Esophagus squamous epithelium (tissue), 5 donors: ENCODE measurements around the gene GAS2L2. TPM values are rescaled to one million over a fixed set of nuclear protein-coding genes. Genes with fewer than 3 reads are reported as not detected.

Experiments
- DNase-seq: peaks from one replicate; lab custom pipeline; 2025; lab: John Stamatoyannopoulos, UW
- H3K27ac ChIP-seq, 4 donors: fragments of 200-600 bp; sonication (generic); one replicate each; pipeline ENCODE4 v1.5.1; 2016 to 2019; ENCODE audit warnings: mild to moderate bottlenecking in 1 of 4
- H3K27me3 ChIP-seq, 4 donors: fragments of 200-600 bp; sonication (generic); 1 replicate in 3 of 4; 2 replicates in 1 of 4; pipeline versions ENCODE4 v1.5.1 to v1.6.0; 2017 to 2021; ENCODE audit warnings: antibody characterized with exemption in 1 of 4
- H3K36me3 ChIP-seq, 3 donors: fragments of 200-600 bp; sonication (generic); one replicate each; pipeline ENCODE4 v1.5.1; 2016 to 2019
- H3K4me1 ChIP-seq, 3 donors: fragments of 200-600 bp; sonication (generic); one replicate each; pipeline ENCODE4 v1.5.1; 2017 to 2019
- H3K4me3 ChIP-seq, 4 donors: fragments of 200-600 bp; sonication (generic); 1 replicate in 3 of 4; 2 replicates in 1 of 4; pipeline ENCODE4 v1.5.1; 2016 to 2019; ENCODE audit warnings: mild to moderate bottlenecking in 2 of 4, moderate library complexity in 1 of 4
- H3K9me3 ChIP-seq, 3 donors: fragments of 200-600 bp; sonication (generic); one replicate each; pipeline ENCODE4 v1.5.1; 2016 to 2019
- POLR2A ChIP-seq, 4 donors: fragments of 450-650 bp; IDR thresholded peaks; one replicate each; pipeline ENCODE4 v1.6.1; 2017; ENCODE audit warnings: antibody characterized with exemption in 4 of 4, mild to moderate bottlenecking in 4 of 4, moderate library complexity in 3 of 4
- WGBS, 2 donors: methylation state at CpG; one replicate each; pipeline ENCODE4 v1.1.5; 2018; 5-methylcytosine and 5-hydroxymethylcytosine counted together
- intact Hi-C: fragments of 100-400 bp; cut with DNase I; formaldehyde crosslinking; loops from one replicate; pipeline ENCODE4 v1.15.0; 2022
- total RNA-seq, 4 donors: library from RNA; depleted of rRNA; stranded (reverse); fragments of >200 nt; gene quantifications; one replicate each; pipeline ENCODE4 v1.1.0, GENCODE V29; 2016
- TF ChIP-seq, protein P1 (sequence below), 6 experiments: fragments of 450-650 bp in 4 of 6; fragments of 200-600 bp in 2 of 6; sonication (generic) in 2 of 6; IDR thresholded peaks; one replicate each; pipeline ENCODE4 v1.5.1; 2016 to 2019; ENCODE audit warnings: antibody characterized with exemption in 6 of 6, mild to moderate bottlenecking in 4 of 6, moderate library complexity in 4 of 6
- donor health status: DM: yes; HTN: yes; CAD: no.

The GAS2L2 gene
- total RNA-seq, 4 donors from 2014 or later = not detected

DNA sequence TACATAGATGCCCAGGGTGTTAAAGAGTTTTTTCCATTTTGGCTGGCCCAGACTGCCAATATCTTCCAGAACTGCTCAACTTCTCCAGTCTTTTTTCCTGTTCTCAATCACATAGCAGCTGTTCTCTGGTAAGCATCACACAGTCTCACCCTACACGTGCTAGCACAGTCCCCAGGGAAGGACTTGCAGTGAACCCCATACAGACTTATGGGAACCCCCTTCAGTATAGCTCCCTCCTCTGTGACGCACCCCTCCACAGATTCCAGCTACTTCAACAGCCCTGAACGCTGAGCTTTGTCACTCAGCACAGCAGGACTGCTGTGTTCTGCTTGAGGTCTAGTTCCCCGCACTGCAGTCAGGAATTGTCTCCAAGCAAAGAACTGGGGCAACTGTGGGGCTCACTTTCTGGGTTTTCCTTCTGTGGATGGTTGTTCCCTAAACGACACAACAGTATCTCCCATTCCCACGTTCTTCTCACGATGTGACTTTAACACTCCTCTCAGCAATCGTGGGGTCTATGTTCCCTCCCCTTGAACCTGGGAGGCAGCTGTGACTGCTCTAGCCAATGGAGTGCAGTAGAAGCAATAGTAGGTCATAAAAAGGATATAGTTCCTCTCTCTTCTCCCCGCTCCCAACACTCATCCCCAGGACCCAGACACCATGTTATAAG lies 38.8 kb upstream of the GAS2L2 start:
- peaks cover 25 to 97% (median 67%) of the 10 kb centered on the region in 3 donors for H3K4me1 ChIP-seq
- H3K9me3 ChIP-seq = no peaks in the 10 kb centered on the region
- 63 to 66% methylated on average over 9 of the region's 9 CpGs for WGBS, 2 donors
- peaks cover 0 to 36% (median 0%) of the 10 kb centered on the region in 4 donors for H3K27me3 ChIP-seq
- peak overlapping the region; percentile 28 to 88 (median 64) for H3K27ac ChIP-seq
- peak overlapping the region in 1 of 4 donors; percentile 94 for H3K4me3 ChIP-seq
- no peak for DNase-seq
- intact Hi-C loops = no loop called here
- H3K36me3 ChIP-seq = no peaks in the 10 kb centered on the region
- TF ChIP-seq, protein P1, sequence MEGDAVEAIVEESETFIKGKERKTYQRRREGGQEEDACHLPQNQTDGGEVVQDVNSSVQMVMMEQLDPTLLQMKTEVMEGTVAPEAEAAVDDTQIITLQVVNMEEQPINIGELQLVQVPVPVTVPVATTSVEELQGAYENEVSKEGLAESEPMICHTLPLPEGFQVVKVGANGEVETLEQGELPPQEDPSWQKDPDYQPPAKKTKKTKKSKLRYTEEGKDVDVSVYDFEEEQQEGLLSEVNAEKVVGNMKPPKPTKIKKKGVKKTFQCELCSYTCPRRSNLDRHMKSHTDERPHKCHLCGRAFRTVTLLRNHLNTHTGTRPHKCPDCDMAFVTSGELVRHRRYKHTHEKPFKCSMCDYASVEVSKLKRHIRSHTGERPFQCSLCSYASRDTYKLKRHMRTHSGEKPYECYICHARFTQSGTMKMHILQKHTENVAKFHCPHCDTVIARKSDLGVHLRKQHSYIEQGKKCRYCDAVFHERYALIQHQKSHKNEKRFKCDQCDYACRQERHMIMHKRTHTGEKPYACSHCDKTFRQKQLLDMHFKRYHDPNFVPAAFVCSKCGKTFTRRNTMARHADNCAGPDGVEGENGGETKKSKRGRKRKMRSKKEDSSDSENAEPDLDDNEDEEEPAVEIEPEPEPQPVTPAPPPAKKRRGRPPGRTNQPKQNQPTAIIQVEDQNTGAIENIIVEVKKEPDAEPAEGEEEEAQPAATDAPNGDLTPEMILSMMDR (IDR thresholded peaks at IDR 0.05) = no peak
- TF ChIP-seq POLR2A (IDR thresholded peaks at IDR 0.05) = no peak

DNA sequence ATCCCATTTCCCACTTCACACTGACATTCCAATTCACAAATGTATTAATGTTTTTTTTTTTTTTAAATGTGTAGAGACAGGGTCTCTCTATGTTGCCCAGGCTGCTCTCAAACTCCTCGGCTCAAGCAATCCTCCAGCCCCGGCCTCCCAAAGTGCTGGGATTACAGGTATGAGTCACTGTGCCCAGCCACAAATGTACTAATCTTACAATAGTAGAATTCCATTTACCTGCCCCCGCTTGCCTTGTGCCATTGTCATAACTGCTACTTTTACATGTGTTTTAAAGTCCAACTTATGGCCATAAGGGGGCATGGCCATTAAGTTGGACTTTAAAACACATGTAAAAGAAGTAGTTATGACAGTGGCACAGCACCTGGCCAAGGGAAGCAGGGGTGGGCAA lies 37.8 kb upstream of the GAS2L2 start:
- WGBS, 2 donors = 50 to 66% methylated on average over 3 of the region's 3 CpGs
- Histone ChIP-seq H3K27me3 (peaks cover 0 to 27% (median 0%) of the 10 kb centered on the region in 4 donors), H3K36me3 (no peaks in the 10 kb centered on the region), H3K4me1 (peaks cover 24 to 100% (median 75%) of the 10 kb centered on the region in 3 donors), H3K27ac (peak overlapping the region; percentile 14 to 88 (median 55)), H3K9me3 (no peaks in the 10 kb centered on the region), H3K4me3 (no peak overlapping the region)
- intact Hi-C loops = no loop called here
- no peak for DNase-seq
- TF ChIP-seq POLR2A (IDR thresholded peaks at IDR 0.05) = no peak
- TF ChIP-seq, protein P1 (IDR thresholded peaks at IDR 0.05) = no peak

DNA sequence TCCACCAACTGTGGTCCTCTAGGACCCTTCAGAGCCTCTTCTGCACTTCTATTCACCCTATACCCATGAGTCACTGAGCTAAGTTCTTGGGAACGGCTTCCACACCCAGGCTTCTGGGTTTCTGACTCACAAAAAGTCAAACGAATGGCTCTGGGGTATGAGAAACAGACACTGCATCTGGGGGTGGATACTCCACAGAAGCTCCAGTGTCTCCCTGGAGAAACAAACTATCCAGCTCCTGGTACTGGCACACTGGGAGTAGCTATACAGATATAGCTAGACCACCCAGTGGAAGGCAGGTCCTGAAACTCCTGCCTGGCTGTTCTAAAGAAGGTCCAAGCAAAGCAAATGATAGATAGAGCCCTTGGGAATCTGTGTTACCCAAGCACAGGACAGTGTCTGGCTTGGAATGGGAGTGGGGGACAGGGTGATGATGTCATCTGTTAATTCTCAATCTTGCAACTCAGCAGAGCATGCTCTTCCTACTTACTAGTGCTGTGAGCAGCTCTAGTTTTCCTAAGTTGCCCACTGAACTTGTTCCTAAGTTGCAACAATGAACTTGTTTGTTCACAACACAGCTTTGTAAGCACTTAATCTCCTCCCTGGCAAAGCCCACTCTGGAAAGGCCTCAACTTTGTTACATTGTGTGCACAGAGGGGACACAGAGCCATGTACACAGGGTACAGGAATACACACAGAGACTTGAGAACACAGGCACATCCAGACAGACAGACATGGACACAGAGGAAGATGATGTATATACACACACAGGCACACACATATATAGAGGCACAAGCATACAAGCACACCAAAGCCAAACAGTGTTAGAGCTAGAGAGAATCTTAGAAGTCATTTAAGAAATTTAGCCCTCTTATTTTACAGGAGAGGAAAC lies 35.7 kb upstream of the GAS2L2 start:
- peaks cover 0 to 6% (median 0%) of the 10 kb centered on the region in 4 donors for H3K27me3 ChIP-seq
- no peaks in the 10 kb centered on the region for H3K36me3 ChIP-seq
- H3K4me1 ChIP-seq = peaks cover 28 to 100% (median 84%) of the 10 kb centered on the region in 3 donors
- intact Hi-C loops = no loop called here
- no peak for DNase-seq
- TF ChIP-seq, protein P1 (IDR thresholded peaks at IDR 0.05) = no peak
- no peak for TF ChIP-seq POLR2A (IDR thresholded peaks at IDR 0.05)
- no peaks in the 10 kb centered on the region for H3K9me3 ChIP-seq
- no peak overlapping the region for H3K4me3 ChIP-seq
- peak overlapping the region; percentile 74 to 90 (median 83) for H3K27ac ChIP-seq
- 13 to 17% methylated on average over 1 of the region's 2 CpGs for WGBS, 2 donors

DNA sequence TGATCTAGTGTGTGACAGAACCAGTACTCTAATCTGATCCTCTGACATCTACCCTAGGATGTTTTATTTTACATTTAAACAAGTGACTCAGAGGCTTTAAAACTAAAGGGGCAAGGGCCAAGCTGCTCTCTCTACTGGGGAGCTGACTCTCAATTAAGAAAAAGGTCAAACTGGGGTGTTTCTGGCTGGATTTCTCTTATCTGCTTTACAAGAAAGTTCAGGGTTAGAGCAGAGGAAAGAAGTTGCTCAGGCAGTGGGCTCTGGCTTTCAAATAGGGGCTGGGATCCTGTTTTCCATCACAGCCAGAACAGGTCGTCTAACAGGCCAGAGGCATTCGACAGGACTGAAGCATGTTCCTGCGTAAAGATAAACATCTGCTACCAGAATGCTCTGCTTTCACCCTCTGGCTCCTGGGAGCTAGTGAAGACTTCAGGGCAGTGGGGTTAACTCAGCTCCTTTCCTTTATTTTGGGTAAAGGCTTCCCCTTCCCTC lies 33.9 kb upstream of the GAS2L2 start:
- Histone ChIP-seq H3K36me3 (no peaks in the 10 kb centered on the region), H3K4me3 (no peak overlapping the region), H3K4me1 (peaks cover 34 to 98% (median 81%) of the 10 kb centered on the region in 3 donors), H3K27ac (peak overlapping the region; percentile 74 to 88 (median 78)), H3K9me3 (no peaks in the 10 kb centered on the region), H3K27me3 (no peaks in the 10 kb centered on the region)
- TF ChIP-seq POLR2A (IDR thresholded peaks at IDR 0.05) = no peak
- TF ChIP-seq, protein P1 (IDR thresholded peaks at IDR 0.05) = no peak
- no peak for DNase-seq
- 7 to 22% methylated on average over 3 of the region's 3 CpGs for WGBS, 2 donors
- intact Hi-C loops = no loop called here
